IMR-90 (cell line): Measurements from ENCODE around the gene COL5A3. TPM values are rescaled to one million over a fixed set of nuclear protein-coding genes. Genes with fewer than 3 reads are reported as not detected.

ENCODE experiments used
- ATAC-seq: fragments of 200-7000 bp; cut with Tn5 transposase; 2 replicates; pipeline ENCODE4 v1.9.1; 2020; ENCODE audit warnings: low read depth, mild to moderate bottlenecking, moderate library complexity
- BruUV-seq: library from RNA; stranded (reverse); fragments of 400-500 nt; replicated peaks from 2 replicates; lab custom pipeline; 2021; lab: Mats Ljungman, UMichigan
- CTCF ChIA-PET: fragments of 300-600 bp; formaldehyde crosslinking; extraction: SDS; loops from one replicate; lab custom pipeline; 2021; ENCODE audit warnings: antibody characterized with exemption; lab: Yijun Ruan, JAX
- POLR2A ChIA-PET: fragments of 300-600 bp; sonication (Branson Sonifier 250); formaldehyde crosslinking; loops from one replicate; lab custom pipeline; 2022; ENCODE audit warnings: antibody characterized with exemption; ENCODE audit not compliant: unreplicated experiment; lab: Charles Lee
- DNase-seq: peaks from one replicate; pipeline ENCODE4 v3.0.0; 2013
- H2AFZ ChIP-seq: replicated peaks from 2 replicates; pipeline ENCODE3; 2013; ENCODE audit warnings: low read length, mild to moderate bottlenecking; ENCODE audit not compliant: poor library complexity
- H2AK5ac ChIP-seq: 2 replicates; pipeline ENCODE4 v1.6.1; 2013; ENCODE audit warnings: low read depth, low read length, inconsistent platforms
- H2AK9ac ChIP-seq: replicated peaks from 2 replicates; pipeline ENCODE3; 2013; ENCODE audit warnings: mild to moderate bottlenecking, low read depth, low read length, moderate library complexity; ENCODE audit not compliant: poor library complexity
- H2BK120ac ChIP-seq: 2 replicates; pipeline ENCODE4 v1.6.1; 2013; ENCODE audit warnings: low read depth, low read length, inconsistent platforms
- H2BK15ac ChIP-seq: 3 replicates; pipeline ENCODE4 v1.6.1; 2013; ENCODE audit warnings: low read depth, low read length, inconsistent platforms
- H2BK20ac ChIP-seq: 2 replicates; pipeline ENCODE4 v1.6.1; 2013; ENCODE audit warnings: low read depth, mild to moderate bottlenecking, inconsistent platforms, low read length, moderate library complexity
- H2BK5ac ChIP-seq: 2 replicates; pipeline ENCODE4 v1.6.1; 2013; ENCODE audit warnings: mild to moderate bottlenecking, low read depth, low read length, inconsistent platforms; ENCODE audit not compliant: poor library complexity, severe bottlenecking
- H3K14ac ChIP-seq: replicated peaks from 2 replicates; pipeline ENCODE4 v1.6.1; 2013; ENCODE audit warnings: low read depth, low read length, inconsistent platforms
- H3K18ac ChIP-seq: 2 replicates; pipeline ENCODE4 v1.6.1; 2013; ENCODE audit warnings: low read depth, low read length, control low read depth
- H3K23ac ChIP-seq: 2 replicates; pipeline ENCODE4 v1.6.1; 2013; ENCODE audit warnings: low read depth, low read length, inconsistent platforms
- H3K27ac ChIP-seq: 2 replicates; pipeline ENCODE4 v1.5.1; 2013; ENCODE audit warnings: mild to moderate bottlenecking, control low read depth, low read length; ENCODE audit not compliant: insufficient read depth
- H3K27me3 ChIP-seq: 2 replicates; pipeline ENCODE4 v1.6.1; 2013; ENCODE audit warnings: low read length; ENCODE audit not compliant: control insufficient read depth, insufficient read depth
- H3K36me3 ChIP-seq: 2 replicates; pipeline ENCODE4 v1.6.1; 2013; ENCODE audit warnings: low read length, mixed read lengths; ENCODE audit not compliant: control insufficient read depth, insufficient read depth
- H3K4ac ChIP-seq: 2 replicates; pipeline ENCODE4 v1.6.1; 2013; ENCODE audit warnings: low read depth, low read length, inconsistent platforms
- H3K4me1 ChIP-seq: 2 replicates; pipeline ENCODE4 v1.6.1; 2013; ENCODE audit warnings: low read length, mixed read lengths; ENCODE audit not compliant: control insufficient read depth, insufficient read depth
- H3K4me2 ChIP-seq: 2 replicates; pipeline ENCODE4 v1.6.1; 2013; ENCODE audit warnings: low read depth, mild to moderate bottlenecking, control low read depth, low read length, moderate library complexity
- H3K4me3 ChIP-seq: 2 replicates; pipeline ENCODE4 v1.5.1; 2013; ENCODE audit warnings: low read depth, mild to moderate bottlenecking, control low read depth, low read length, moderate library complexity; ENCODE audit not compliant: insufficient read depth
- H3K56ac ChIP-seq: 2 replicates; pipeline ENCODE4 v1.6.1; 2013; ENCODE audit warnings: low read length, inconsistent platforms; ENCODE audit not compliant: insufficient read depth; ENCODE audit errors: extremely low read depth
- H3K79me1 ChIP-seq, 2 experiments: 2 replicates each; pipeline ENCODE4 v1.6.1; 2013; ENCODE audit warnings: low read length in 2 of 2, inconsistent platforms in 1 of 2, low read depth in 1 of 2
- H3K9ac ChIP-seq: 2 replicates; pipeline ENCODE4 v1.6.1; 2013; ENCODE audit warnings: low read depth, low read length, control low read depth
- H3K9me1 ChIP-seq: 2 replicates; pipeline ENCODE4 v1.6.1; 2013; ENCODE audit warnings: low read length, inconsistent platforms; ENCODE audit not compliant: insufficient read depth
- H3K9me3 ChIP-seq: 2 replicates; pipeline ENCODE4 v1.6.1; 2013; ENCODE audit warnings: low read length; ENCODE audit not compliant: control insufficient read depth, insufficient read depth
- H4K20me1 ChIP-seq: 2 replicates; pipeline ENCODE4 v1.6.1; 2013; ENCODE audit warnings: low read length, inconsistent platforms; ENCODE audit not compliant: insufficient read depth
- H4K5ac ChIP-seq: 2 replicates; pipeline ENCODE4 v1.6.1; 2013; ENCODE audit warnings: mild to moderate bottlenecking, low read depth, low read length, control low read depth
- H4K8ac ChIP-seq, 2 experiments: 2 replicates each; pipeline ENCODE4 v1.6.1; 2013; ENCODE audit warnings: low read depth in 2 of 2, low read length in 2 of 2, control low read depth in 1 of 2, inconsistent platforms in 1 of 2
- H4K91ac ChIP-seq: 2 replicates; pipeline ENCODE4 v1.6.1; 2013; ENCODE audit warnings: low read depth, low read length, inconsistent platforms; ENCODE audit not compliant: insufficient read depth
- CEBPB ChIP-seq: IDR thresholded peaks from 2 replicates; pipeline ENCODE4 v1.6.1; 2012; ENCODE audit warnings: low read depth, low read length, improper control_type of control experiment
- CHD1 ChIP-seq: IDR thresholded peaks from 2 replicates; pipeline ENCODE4 v1.6.1; 2012; ENCODE audit warnings: low read depth, low read length, improper control_type of control experiment
- MAZ ChIP-seq: IDR thresholded peaks from 2 replicates; pipeline ENCODE4 v1.6.1; 2012; ENCODE audit warnings: low read depth, mild to moderate bottlenecking, low read length, improper control_type of control experiment, moderate library complexity, borderline replicate concordance
- NFE2L2 ChIP-seq: fragments of 150-350 bp; IDR thresholded peaks from 2 replicates; pipeline ENCODE4 v1.6.1; 2016; ENCODE audit warnings: low read depth, mild to moderate bottlenecking, low read length
- RAD21 ChIP-seq: IDR thresholded peaks from 2 replicates; pipeline ENCODE4 v1.6.1; 2012; ENCODE audit warnings: low read length, improper control_type of control experiment
- RFX5 ChIP-seq: IDR thresholded peaks from 2 replicates; pipeline ENCODE4 v1.8.0; 2012; ENCODE audit warnings: low read depth, mild to moderate bottlenecking, low read length, moderate library complexity
- WGBS, 2 experiments: methylation state at CpG; one replicate each; pipeline versions ENCODE4 v1.1.5 to v1.1.7; 2013; ENCODE audit warnings: missing lambda C conversion rate in 2 of 2; ENCODE audit not compliant: insufficient read length in 1 of 2; ENCODE audit errors: extremely low coverage in 2 of 2; 5-methylcytosine and 5-hydroxymethylcytosine counted together
- dilution Hi-C: fragments of 300-500 bp; cut with HindIII; formaldehyde crosslinking; loops from one replicate; pipeline ENCODE4 v1.14.3; 2018; ENCODE audit warnings: low sequenced_read_pairs; ENCODE audit not compliant: unreplicated experiment
- in situ Hi-C: fragments of 300-500 bp; cut with MboI; formaldehyde crosslinking; loops from 3 replicates; pipeline ENCODE4 v1.14.3; 2019; ENCODE audit warnings: low sequenced_read_pairs, inconsistent platforms, mixed read lengths
- intact Hi-C: fragments of 100-400 bp; cut with micrococcal nuclease; formaldehyde crosslinking; loops from 2 replicates; pipeline ENCODE4 v1.10.0; 2022
- polyA plus RNA-seq, 3 experiments: library from polyadenylated mRNA; depleted of rRNA; stranded (reverse); fragments of >200 nt; gene quantifications; 2 replicates each; pipeline ENCODE4 v1.2.3, GENCODE V29; 2012; ENCODE audit warnings: low replicate concordance in 1 of 3
- total RNA-seq: library from RNA; depleted of rRNA; stranded (reverse); fragments of >200 nt; gene quantifications from 2 replicates; pipeline ENCODE4 v1.2.3, GENCODE V29; 2012

COL5A3 gene
- total and polyA plus RNA-seq, 2 of the 4 experiments (the other 2 are of a cell fraction), result 0.54 to 1.5 TPM

- dilution Hi-C loops (no loop called here), intact Hi-C loops (loop anchor here (10.0 kb wide), 1 partner anchor 293 kb away; the partner anchor contains the start of gene ZNF561), in situ Hi-C loops (no loop called here)
- H3K9me3 ChIP-seq, result no peaks in the 10 kb centered on the region
- 0 out of 2 replicates have a peak overlapping the region, but pooled peaks have one; percentile 65 for H3K4ac ChIP-seq
- H4K5ac ChIP-seq, result no peak overlapping the region
- H3K23ac ChIP-seq, result no peak overlapping the region
- H3K9ac ChIP-seq, result no peak overlapping the region
- peaks cover 3% of the 10 kb centered on the region; the same call in 1 of the 2 replicates for H3K9me1 ChIP-seq
- CTCF ChIA-PET, result no interaction called here
- no peak overlapping the region for H4K91ac ChIP-seq
- no peak overlapping the region for H3K4me3 ChIP-seq
- H3K27me3 ChIP-seq, result peaks cover 10% of the 10 kb centered on the region
- no peak overlapping the region for H2BK15ac ChIP-seq
- peak overlapping the region; percentile 70; the same call in 1 of the 2 replicates for H3K4me2 ChIP-seq
- H3K4me1 ChIP-seq, result peaks cover 2% of the 10 kb centered on the region; the same call in 1 of the 2 replicates
- peak overlapping the region; percentile 94 for H2AFZ ChIP-seq
- H2BK20ac ChIP-seq, result no peak overlapping the region
- H3K79me1 ChIP-seq, result no peaks in the 10 kb centered on the region; a peak in 1 of 4 replicates
- H2AK5ac ChIP-seq, result no peak overlapping the region
- peak; percentile 70 for ATAC-seq
- H3K56ac ChIP-seq, result no peak overlapping the region
- no peaks in the 10 kb centered on the region for H3K36me3 ChIP-seq
- H3K27ac ChIP-seq, result no peak overlapping the region
- POLR2A ChIA-PET, result no interaction called here
- no peak overlapping the region for H2AK9ac ChIP-seq
- H2BK5ac ChIP-seq, result no peak overlapping the region
- H4K20me1 ChIP-seq, result no peaks in the 10 kb centered on the region
- no TSS peak for BruUV-seq
- 20% methylated on average over 1 of the region's 3 CpGs; no CpG with 5 or more reads in 1 of the 2 experiments for WGBS, 2 experiments
- H3K14ac ChIP-seq, result no peak overlapping the region; the same call in 1 of the 2 replicates
- no peak overlapping the region for H2BK120ac ChIP-seq
- peak; percentile 60 for DNase-seq
- peak overlapping the region; percentile 23 to 97; a peak in 3 of 4 replicates for H4K8ac ChIP-seq
- H3K18ac ChIP-seq, result no peak overlapping the region
- TF ChIP-seq CEBPB (no peak), NFE2L2 (no peak), RFX5 (no peak), CHD1 (no peak), MAZ (no peak), RAD21 (no peak)
Measured at GRCh38 chr19:9917321-9917720, 93.0 kb downstream of the COL5A3 start.
